Omental fat pad (tissue), 4 donors: ENCODE data around the gene SLC1A4. TPM values are rescaled to one million over a fixed set of nuclear protein-coding genes. Genes with fewer than 3 reads are reported as not detected.

Source experiments
- ATAC-seq: fragments of 150-250 bp; one replicate; pipeline ENCODE4 v1.9.1; 2016; ENCODE audit warnings: mild to moderate bottlenecking, moderate library complexity; ENCODE audit not compliant: low FRiP score
- DNase-seq: peaks from one replicate; pipeline ENCODE4 v3.0.0-alpha.2; 2019; ENCODE audit warnings: low spot score
- total RNA-seq, 4 donors: library from RNA; depleted of rRNA; stranded (reverse); fragments of >200 nt; gene quantifications; one replicate each; pipeline ENCODE4 v1.1.0, GENCODE V29; 2016
- TF ChIP-seq, protein P1 (sequence below), 3 donors: fragments of 450-650 bp; IDR thresholded peaks; one replicate each; pipeline ENCODE4 v1.5.1; 2016 to 2017; ENCODE audit warnings: antibody characterized with exemption in 3 of 3, mild to moderate bottlenecking in 3 of 3, moderate library complexity in 2 of 3

The SLC1A4 gene
- total RNA-seq, 4 donors from 2014 or later, result 6.5 to 14.4 (median 7.0) TPM

DNA sequence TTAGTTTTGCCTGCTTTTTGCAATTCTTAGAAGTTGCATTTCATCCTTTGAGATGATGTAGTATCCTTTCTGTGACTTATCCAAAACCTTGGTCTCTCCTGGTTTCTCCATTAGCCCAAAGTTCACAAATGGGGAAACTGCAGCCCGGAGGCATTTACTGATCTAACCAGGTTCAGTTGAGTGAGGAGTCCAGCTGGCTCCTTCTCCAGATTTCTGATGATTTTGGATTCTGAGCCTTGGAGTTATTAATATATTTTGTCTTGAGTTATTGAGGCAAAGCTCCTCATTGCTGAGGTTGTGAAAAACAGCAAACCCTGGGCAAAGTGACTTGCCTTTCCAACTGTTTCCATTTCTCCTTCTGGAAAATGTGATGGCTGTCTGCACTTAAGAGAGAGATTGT lies 1.7 kb downstream of the SLC1A4 start:
- TF ChIP-seq, protein P1, sequence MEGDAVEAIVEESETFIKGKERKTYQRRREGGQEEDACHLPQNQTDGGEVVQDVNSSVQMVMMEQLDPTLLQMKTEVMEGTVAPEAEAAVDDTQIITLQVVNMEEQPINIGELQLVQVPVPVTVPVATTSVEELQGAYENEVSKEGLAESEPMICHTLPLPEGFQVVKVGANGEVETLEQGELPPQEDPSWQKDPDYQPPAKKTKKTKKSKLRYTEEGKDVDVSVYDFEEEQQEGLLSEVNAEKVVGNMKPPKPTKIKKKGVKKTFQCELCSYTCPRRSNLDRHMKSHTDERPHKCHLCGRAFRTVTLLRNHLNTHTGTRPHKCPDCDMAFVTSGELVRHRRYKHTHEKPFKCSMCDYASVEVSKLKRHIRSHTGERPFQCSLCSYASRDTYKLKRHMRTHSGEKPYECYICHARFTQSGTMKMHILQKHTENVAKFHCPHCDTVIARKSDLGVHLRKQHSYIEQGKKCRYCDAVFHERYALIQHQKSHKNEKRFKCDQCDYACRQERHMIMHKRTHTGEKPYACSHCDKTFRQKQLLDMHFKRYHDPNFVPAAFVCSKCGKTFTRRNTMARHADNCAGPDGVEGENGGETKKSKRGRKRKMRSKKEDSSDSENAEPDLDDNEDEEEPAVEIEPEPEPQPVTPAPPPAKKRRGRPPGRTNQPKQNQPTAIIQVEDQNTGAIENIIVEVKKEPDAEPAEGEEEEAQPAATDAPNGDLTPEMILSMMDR (IDR thresholded peaks at IDR 0.05), result no peak
- ATAC-seq (no peak), DNase-seq (no peak)

DNA sequence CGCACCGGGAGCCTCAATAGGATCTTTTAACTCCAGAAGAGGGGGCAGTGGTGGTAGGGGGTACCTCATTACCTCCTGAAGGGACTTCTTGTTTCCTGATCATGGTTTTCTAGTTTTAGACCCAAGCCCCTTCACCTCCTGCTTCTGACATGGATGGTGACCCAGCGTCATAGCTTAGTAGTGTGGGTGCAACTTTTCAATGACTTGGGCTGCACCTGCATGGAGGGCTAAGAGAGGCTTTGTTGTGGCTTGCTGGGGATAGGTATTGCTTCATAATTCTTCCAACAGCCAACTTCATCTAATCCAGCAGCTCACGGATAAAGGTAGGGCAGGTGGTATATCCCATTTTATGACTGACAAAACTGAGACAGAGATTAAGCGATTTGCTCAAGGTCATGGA lies 3.0 kb downstream of the SLC1A4 start:
- ATAC-seq, result no peak
- DNase-seq, result no peak
- TF ChIP-seq, protein P1 (IDR thresholded peaks at IDR 0.05), result no peak

DNA sequence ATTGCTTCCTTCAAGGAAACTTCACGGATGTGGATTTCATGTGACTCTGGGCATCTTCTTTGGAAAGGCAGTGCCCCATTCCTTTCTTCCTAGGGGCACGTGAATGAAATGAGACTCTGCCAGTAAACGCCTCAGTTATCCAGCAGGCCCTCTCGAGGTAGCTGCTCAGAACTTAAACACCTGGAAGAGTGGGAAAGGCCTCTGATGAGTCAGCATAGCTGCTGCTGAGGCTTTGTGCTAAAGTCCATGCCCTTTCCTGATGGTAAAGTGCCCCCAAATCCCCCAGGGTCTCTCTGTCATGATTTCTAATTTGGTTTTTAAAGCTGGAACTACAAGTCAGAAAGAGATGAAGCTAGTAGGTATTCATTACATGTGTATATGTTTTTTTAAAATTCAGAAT lies 3.8 kb downstream of the SLC1A4 start:
- TF ChIP-seq, protein P1 (IDR thresholded peaks at IDR 0.05), result no peak
- ATAC-seq (no peak), DNase-seq (no peak)

DNA sequence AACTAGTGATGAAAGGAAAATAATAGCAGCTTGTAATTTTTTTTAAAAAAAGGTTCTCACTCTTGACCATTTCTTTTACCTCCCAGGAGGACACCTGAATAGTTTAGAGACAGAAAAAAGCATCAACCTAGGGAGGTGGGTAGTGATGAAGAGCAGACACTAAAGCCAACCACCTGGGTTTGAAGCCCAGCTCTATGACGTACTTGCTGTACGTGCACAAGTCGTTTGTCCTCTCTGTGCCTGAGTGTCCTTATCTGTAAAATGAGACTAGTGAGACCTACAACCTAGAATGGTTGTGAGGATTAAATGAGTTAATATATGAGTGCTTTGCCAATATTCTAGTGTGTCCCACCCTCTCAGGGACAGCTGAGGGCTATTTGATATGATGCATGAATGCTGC lies 5.8 kb downstream of the SLC1A4 start:
- TF ChIP-seq, protein P1 (IDR thresholded peaks at IDR 0.05), result no peak
- no peak for DNase-seq
- no peak for ATAC-seq

DNA sequence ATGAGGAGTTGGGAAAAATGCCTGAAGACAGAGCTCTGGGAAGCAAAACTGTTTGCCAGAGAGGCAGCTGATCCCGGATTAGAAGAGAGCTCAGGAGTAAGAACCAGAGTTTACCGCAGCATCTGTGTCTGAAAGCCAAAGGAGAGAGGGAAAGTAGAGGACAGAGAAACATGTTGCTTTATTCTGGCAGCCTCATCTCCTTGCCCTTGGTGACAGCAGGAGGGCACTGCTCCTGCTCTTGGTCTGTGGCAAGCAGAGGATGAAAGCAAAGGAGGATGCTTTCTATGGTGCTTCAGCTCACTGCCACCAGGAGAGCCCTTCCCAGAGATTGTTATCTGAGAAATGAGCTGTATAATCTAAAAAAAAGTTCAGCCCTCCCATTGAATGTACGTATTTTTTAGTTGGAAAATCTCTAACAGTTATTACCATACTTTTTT lies 7.7 kb downstream of the SLC1A4 start:
- no peak for DNase-seq
- no peak for ATAC-seq
- TF ChIP-seq, protein P1 (IDR thresholded peaks at IDR 0.05), result no peak

DNA sequence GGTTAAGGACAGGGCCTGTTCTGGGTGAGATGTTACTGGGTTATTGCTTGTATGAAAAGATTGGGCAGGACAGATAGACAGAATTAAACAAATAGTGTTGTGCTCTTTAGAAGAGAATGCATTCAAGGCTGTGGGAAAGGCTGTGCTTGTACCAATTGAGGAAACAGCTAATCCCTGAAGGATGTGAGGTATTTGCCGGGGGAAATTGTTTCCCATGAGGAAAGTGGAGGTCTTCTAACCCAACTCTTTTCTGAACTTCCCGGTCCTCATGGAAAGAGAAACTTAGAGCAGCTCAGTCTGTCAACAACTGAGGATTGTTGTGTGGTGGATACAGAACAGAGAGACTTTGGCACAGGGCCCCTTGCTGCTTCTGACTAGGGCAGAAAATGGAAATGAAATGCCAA lies 9.5 kb downstream of the SLC1A4 start:
- TF ChIP-seq, protein P1 (IDR thresholded peaks at IDR 0.05), result no peak
- ATAC-seq, result no peak
- no peak for DNase-seq

DNA sequence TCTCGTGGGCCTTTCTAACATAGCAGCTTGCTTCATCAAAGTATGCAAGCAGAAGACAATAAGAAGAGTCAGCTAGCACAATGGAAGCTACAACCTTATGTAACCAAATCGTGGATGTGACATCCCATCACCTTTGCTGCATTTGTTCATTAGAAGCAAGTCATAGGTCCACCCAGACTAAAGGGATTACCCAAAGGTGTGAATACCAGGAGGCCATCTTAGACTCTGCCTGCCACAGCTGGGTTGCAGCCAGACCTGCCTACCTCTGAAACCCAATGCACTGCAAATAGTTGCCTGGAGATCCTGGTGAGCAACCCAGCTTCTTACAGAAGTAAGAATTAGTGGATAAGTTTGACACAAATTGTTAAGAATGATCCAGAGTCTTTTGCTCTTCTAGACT lies 10.6 kb downstream of the SLC1A4 start:
- TF ChIP-seq, protein P1 (IDR thresholded peaks at IDR 0.05), result no peak
- DNase-seq (no peak), ATAC-seq (no peak)
